Islet precursor cell (in vitro differentiated cells): Measurements from ENCODE around the gene EPYC.
A peak's percentile ranks its signal among the peaks of the same experiment; 100 is the strongest.

Source experiments
- DNase-seq: peaks from one replicate; pipeline ENCODE4 v3.0.0-alpha.2; 2018

The EPYC gene, protein sequence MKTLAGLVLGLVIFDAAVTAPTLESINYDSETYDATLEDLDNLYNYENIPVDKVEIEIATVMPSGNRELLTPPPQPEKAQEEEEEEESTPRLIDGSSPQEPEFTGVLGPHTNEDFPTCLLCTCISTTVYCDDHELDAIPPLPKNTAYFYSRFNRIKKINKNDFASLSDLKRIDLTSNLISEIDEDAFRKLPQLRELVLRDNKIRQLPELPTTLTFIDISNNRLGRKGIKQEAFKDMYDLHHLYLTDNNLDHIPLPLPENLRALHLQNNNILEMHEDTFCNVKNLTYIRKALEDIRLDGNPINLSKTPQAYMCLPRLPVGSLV

DNA sequence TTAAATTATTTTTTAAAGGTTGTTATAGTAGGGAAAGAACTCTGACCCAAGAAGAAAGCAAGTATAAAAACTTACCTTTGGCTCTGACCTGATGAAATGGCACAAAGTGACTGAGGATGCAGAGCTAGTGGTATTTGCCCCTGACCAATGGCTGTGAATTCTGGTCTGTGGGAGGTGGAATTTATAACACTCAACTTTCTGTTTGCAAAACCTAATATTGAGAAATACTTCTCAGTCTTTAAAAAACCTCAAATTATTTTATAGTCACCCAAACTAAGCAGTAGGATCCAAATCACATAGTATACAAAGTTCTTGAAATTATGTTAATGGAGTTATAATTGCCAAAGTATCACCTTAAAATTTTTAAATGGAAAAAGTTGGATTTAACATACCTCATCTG is at the start of gene EPYC:
Gene EPYC (minus strand): TSS at position 101 of the 400 bp plus-strand sequence. CDS start 2,407 bp downstream, outside the sequence.
- DNase-seq: no peak

DNA sequence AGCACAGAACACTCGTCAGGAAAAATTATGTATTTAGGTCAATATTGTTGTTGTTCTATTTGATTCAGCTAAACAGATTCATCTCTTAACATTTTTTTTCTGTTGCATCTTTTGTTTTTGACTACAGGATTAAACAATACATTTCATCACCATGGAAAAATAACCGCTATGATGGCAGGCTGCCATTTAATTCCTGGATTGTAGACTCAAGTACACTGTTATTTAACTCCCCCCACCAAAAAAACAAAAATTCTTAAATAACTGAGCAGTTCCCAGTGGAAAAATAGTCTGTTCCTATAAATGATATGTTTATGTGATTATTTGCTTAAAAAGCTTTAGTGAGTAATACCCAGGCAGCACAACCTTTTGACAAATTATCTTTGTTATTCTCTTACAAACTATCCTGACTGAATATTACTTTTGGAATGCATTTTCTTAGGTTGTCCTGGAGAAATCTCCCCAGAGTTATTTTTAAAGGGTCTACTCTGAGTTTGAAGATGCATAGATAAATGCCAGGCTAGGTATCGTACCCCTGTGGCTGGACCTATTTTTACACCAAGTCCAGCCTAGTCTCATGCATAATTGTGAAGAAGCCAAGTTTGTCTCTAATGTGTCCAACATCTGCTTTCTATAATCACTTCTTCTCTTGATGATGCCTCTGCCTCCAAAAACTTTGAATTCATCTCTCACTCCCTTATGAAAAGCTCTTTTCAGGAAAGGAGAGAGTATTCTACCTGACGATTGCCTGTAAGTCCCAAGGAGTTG is 49.4 kb upstream of the EPYC start:
- no peak for DNase-seq

DNA sequence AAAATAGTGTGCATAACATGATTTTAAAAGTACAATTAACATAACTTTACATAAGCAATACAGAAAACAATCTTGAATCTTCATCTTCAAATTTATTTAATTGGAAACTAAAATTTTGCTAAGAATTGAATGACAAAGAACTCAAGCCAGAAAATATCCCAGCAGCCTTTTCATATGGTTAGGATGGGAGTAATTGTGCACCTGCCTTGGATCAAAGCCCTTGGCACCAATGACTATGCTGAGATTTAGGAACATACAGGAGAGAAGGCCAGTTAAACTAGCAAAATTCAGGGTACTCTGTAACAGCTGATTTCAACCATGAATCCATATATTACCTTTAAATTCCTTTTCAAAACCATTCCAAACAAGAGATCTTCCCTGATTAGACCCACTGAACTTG is 47.3 kb upstream of the EPYC start:
- no peak for DNase-seq

DNA sequence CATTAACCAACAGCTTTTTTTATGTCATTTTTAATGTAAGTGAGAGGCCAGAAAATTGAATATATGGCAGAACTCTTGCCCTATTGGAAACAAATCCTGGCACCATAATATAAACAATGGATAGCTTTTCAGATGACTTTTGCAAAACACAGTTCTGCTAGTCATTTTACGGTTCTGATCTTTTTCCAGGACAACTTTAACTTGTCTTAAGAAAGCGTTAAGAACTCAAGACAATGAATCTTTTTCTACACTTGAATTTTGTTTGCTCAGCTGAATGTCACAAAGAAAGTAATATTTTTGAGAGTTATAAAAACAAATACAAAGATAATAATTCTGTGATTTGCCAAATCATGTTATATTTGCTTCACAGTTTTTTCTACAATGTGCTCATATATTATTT is 39.8 kb upstream of the EPYC start:
- no peak for DNase-seq

DNA sequence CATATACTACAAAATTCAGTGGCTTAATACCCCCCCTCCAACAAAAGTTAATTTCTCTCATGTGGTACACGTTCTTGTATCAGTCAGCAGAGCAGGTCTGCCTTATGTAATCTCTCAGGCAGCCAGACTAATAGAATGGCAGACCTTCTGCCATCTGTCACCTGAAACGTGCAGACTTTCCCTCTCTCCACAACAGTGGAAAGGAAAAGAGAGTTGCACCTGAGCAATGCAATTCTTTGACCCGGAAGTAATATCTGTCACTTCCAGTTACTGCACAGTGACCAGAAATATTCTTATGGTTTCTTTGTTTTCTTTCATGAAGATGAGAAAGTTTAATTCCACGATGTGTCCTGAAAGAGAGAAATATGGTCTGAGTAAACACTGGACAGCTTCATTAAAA is 38.6 kb upstream of the EPYC start:
- DNase-seq: no peak

DNA sequence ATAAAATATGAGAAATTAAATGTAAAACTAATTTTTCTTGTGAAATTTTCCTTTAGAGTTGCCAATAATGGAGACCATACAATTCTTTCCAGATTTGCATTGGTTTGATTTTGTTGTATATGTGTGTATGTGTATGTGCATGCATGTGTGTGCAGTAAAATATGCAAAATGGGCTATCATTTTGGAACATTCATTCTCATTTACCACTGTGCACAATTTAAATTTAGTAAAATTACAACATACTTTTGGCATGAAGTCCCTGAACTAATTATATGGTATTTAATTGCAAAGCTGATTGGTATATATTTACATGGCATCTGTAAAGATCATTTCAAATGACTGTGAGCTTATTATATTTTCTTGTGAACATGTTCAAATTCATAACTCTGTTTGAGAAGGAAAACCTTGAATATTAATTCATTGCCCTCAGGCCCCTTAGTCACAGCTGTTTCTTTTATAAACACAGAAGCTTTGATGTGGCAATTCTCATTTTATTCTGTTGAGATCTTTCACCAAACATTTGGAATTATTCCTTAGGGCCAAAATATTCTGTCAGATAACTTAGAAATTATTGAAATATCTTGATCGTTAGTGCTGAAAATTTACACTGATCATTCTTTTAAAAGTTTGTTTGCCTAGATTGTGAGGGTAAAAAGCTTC is 35.5 kb upstream of the EPYC start:
- no peak for DNase-seq

DNA sequence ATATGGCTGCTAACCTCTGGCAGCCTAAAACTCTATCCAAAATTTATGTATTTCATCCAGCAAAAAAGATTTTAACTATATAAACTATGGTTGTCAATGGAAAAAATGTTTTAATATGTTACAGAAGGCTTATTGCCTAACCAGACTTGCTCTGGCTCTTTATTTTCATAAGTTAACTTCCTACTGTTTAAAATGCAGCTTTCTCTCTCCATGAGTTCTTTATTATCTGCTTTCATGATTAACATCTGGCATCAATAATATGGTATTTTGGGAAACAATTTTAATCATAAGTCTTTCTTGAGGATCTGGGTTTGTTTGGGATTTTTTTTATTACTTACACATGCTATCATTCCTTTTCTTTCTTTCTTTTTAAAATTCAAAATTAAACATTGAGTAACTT is 32.5 kb upstream of the EPYC start:
- no peak for DNase-seq

DNA sequence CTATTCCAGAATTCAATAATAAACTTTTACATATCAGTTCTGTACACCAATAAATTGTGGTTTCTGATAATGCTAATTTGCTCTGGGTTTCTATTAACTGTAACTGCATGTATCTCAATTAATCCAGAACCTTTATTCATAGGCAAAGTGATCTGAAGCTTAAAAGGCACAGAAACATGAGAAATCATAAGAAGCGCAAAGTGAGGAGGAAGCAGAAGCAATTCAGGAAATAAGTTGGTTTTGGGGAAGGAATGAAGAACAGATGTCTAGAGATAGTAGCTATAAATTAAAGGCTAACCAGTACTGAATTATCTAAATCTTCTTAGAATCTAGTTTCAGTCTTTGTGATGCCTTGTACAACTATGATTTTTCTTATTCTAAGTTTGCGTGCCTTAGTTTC is 28.5 kb upstream of the EPYC start:
- no peak for DNase-seq

DNA sequence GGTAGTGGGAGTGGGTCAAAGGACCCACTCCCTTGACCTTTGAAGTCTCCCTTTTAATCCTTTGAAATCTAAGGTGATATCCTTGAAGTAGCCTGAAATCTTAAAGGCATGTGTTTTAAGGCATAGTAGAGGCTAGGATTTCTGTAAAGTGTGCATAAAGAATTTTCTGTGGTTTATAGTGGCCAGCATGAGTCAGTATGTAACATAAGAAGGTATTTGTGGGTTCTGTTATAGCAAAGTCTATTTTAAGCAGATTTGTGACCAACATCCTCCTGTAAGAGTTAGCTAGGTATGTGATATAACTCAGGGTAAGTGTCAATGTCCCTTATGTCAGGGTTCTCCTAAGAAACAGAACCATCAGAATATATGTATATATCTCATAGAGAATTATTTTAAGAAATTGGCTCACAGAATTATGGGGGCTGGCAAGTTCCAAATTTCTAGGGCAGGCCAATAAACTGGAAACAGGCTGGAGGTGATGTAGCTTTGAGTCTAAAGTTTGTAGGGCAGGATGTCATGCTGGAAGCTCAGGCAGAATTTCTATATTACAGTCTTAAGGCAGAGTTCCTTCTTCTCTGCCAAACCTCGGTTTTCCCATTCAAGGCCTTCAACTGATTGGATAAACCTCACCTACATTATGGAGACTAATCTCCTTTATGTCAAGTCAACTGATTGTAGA is 18.7 kb upstream of the EPYC start:
- DNase-seq: no peak

DNA sequence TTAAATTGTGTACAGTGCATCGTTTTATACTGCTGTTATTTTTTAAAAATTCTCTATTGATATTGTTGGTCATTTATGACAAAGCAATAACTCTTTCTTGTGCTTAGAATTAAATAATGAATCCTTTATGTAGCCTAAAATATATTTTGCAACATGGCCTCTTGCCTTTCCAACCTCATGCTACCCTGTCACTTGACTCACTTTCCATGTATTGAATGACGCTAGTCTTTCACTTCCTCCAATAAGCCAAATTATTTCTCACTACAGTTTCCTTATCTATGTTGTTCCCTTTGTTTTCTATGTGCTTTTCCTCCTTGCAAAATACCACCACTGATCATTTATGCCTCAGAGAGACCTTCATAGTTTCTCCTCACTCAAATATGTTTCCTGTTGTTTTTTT is 16.3 kb upstream of the EPYC start:
- DNase-seq: no peak

DNA sequence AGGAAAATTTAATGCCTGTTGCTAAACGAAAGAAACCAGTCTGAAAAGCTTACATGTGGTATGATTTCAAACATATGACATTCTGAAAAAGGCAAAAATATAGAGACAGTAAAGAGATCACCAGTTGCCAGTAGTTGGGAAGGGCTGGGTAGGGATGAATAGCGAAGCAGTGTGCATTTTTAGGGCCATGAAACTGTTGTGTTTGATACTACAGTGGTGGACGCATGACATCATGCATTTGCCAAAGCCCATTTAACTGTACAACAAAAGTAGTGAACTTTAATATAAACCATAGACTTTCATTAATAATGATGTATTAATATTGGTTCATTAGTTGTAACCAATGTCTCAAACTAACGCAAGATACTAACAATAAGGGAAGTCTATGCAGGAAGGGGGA is 14.7 kb upstream of the EPYC start:
- DNase-seq: no peak

DNA sequence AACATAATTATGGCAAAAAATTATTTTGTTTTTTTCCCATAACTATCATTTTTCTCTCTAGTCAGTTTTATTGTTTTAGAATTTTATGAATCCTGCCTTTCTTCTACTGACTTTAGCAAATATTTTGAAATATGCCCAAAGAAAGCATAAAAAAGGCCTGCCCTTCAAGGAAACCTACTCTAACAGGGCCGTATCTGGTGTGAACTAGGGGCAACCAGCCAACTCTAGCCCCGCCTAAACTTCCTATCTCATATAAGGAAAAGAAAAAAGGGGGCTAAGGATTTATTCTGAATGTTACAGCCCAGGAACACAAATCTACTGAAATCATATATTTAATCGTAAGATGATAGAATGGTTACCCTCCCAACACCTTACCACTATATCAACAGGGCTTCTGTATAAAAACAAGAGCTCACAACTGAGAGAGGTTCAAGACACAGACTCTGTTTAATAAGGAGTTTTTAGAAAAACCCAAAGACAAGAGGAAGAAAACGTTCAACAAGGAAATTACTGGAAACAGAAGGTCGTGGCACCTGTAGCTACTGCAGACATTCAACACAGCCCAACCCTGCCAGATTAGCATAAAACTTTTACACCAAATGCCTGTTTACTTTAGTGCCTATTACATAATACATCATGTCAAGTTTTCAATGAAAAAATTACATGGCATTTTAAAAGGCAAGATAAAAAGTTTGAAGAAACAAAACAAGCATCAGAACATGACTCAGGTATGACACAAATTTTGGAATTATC is 12.9 kb upstream of the EPYC start:
- no peak for DNase-seq

DNA sequence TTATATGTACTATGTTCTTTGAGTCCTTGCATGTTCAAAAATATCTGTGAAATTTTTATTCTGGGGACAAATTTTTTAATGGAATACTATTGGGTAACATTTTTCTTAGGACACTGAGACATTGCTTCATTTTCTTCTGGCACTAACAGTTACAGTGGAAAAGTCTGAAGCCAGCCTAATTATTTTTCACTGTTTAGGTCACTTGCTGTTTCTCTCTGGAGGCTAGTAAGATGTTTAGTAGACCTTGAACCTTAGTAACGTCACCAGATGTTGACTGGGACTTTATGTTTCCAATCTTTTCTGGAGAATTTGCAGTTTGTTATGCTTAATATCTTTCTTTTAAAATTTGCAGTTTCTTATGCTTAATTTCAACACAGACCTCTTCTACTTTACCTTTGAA is 12.3 kb upstream of the EPYC start:
- no peak for DNase-seq

DNA sequence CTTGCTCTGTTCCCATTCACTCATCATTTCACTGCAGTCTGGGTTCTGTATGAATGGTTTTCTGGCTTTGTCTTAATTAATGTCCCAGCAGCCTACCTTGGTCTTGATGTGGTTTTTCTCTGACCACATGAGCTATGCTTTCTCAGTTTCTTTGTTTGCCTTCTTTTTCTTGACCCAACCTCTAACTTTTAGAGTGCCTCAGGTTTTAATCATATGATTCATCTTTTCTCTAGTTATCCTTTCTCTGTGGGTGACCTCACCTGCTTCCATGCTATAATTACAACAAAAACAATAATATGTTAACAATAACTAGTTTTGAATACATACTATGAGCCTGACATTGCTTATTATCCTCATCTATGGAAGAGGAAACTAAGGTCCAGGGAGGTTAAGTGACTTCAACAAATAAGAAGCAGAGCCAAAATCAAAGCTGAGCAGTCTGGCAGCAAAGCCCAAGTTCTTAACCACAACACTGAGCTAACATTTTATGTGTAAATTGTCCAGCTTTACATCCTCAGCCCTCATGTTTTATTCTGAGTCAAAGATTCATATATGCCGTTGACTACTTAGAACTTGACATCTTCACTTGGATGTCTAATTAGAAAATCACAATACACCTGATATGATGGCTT is 4.7 kb upstream of the EPYC start:
- DNase-seq: no peak

DNA sequence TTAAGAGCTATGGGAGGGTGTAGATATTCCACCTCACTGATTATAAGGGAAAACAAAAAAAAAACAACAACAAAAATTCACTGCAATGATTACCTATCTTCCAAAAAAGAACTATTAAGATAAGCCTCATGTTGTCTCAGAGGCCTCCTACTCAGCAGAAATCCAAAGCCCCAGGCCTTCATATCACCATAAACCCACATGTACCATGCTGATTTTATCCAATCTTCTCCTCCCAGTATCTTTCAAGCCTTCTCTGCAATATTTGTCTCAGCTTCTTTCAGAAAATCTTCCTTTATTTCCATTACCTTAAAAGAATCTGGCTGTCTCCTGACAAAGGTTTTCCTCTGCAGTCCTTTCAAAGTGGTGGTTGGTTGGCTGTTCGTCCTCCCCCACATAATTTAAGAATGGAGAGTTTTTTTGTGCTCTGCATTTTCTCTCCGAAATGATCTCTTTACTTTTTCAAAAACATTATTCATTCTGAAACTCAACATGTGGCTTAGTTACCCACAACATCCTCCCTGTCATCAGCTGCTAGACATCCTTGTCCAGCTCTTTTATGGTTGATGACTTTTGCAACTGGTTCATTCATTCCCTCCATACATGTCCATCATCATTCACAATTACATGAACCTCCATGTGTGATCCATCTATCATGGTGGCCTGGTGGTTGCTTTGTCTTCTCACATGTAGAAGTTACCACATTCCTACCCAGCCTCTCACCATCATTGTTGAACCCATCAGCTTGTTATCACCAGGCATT is 2.9 kb upstream of the EPYC start:
- DNase-seq: no peak

DNA sequence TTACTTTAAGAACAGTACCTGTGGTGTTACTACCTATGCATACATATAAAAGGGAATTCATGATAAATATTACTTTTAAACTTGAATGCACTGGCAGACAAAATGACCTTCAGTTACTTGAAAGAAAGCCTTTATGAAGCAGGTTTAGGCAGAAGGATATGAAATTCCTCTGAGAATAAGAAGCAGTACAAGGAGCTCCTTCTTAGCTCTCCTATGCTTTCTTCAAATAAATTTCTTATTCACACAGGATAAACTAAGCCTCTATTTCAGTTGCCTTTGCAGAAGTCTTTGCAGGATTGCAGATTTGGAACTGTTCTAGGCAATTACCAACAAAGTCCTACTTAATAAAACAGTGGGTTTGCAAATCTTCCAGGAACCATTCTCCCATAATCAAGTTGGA is 1.0 kb downstream of the EPYC start:
- DNase-seq: no peak

DNA sequence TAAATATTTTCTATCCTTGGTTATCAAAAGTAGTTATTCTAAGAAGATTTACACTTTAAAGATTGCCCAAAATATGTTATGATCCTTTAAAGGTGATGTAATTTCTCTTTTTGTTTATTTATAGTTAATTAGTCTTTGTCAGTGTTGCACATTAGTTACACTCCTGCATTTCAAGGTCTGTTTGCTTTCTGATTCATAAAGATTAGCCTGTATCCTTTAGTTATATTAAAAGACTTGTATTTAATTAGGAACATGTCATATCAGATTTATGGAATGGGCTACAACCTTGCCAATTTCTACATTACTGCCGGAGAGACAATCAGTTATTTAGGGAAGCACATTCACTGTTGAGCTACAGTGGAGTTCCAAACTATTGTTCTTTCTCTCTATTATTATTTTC is 3.5 kb downstream of the EPYC start:
- no peak for DNase-seq

DNA sequence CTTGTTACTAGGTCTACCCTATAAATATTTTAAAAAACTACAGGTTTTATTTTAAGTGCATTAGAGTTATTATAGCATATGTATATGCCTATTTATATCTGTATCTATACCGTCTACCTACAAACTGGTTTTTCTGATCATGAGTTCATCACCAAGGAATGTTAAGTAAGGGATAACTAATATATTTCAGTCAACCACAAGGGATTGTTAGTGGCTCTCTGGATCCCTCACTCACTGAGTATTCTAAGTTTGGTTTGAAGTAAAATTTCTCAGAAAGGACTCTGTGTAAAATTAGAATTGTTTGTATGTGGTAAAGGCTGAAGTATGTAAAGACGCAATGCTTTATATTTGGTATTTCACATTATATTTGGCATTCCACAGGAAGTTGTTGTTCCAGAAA is 4.8 kb downstream of the EPYC start:
- no peak for DNase-seq

DNA sequence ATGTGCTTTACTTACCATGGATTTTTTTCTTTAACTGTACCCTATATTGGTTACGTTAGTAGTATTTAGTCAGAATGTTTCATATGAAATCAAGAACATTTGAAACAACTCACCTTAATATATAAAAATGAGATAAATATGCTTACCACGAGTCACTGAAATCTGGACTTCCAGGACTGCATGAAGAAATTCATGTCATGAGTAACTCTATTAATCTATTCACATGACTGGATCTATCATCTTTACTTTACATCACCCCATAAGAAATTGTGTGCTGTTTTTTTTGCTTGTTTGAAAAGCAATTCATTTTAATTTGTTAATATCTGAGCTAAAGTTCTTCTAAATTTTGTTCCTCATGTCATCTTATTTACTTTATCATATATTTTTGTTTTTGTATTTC is 5.2 kb downstream of the EPYC start:
- no peak for DNase-seq

DNA sequence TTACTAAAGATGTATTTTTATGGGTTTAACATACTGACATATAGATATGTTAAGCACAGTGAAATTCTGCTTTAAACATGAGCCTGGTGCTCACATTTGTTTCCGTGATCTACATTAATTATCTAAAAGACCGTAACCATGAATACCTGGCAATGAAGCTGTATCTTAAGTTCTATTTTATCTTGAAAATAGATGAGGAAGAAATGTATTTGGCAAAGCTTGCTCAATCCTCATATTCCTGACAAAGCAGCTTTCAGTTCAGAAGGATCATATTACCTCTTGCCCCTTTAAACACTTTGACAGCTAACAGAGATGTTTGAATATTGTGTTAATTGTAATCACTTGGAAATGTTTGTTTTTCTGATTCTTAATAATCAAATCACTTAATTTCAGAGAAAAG is 9.8 kb downstream of the EPYC start:
- no peak for DNase-seq

DNA sequence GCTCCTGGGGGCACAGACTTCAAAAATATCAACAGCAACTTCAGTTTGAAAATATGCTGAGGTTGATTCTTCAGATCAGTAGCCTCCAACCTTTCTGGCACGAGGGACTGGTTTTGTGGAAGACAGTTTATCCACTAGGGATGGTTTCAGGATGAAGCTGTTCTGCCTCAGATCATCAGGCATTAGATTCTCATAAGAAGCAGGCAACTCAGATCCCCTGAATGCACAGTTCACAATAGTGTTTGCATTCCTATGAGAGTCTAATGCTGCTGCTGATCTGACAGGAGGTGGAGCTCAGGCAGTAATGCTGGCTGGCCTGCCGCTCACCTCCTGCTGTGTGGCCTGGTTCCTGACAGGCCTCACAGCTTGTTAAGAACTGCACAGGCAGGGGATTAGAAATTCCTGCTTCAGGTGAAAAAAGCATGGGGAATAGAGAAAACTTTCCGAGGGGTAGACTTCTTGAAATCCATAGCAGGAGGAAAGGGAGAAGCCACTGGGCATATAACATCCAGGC is 12.8 kb downstream of the EPYC start:
- DNase-seq: peak; percentile 66
